ENCODE data around the gene CHST12. TPM values are rescaled to one million over a fixed set of nuclear protein-coding genes. Genes with fewer than 3 reads are reported as not detected.
"Not testable (repeated sequence)": the region's sequence is repeated elsewhere in the genome, so short reads cannot be mapped to it uniquely, and the experiment has no call there.

CHST12 gene
- total RNA-seq, 2 experiments from 2014 or later: 3.9 to 43.4 TPM

- POLR2A ChIA-PET: no interaction called here
- TF ChIP-seq CTCF (conservative IDR thresholded peaks at IDR 0.05; ENCODE audit: low read length): no peak
- TF ChIP-seq EZH2phosphoT487 (IDR thresholded peaks at IDR 0.05; ENCODE audit: borderline replicate concordance, low read depth, low read length): no peak
- no peaks in the 10 kb centered on the region for H3K79me2 ChIP-seq (ENCODE audit: insufficient read depth, low read depth, low read length)
These were observed 49.3 kb downstream of the CHST12 start for GRCh38 chr7:2452643-2453270.

GRCh38 chr7:2453849-2454248 is 50.4 kb downstream of the CHST12 start:
- H3K4me3 ChIP-seq (ENCODE audit: low read depth, low read length, poor library complexity, severe bottlenecking); H2AFZ ChIP-seq (ENCODE audit: low read length); BruUV-seq (replicated peaks); H3K9me2 ChIP-seq (ENCODE audit: insufficient read depth, low read length); H3K4me2 ChIP-seq (ENCODE audit: low read length); H3K9me3 ChIP-seq (ENCODE audit: low read length); H3K4me1 ChIP-seq (ENCODE audit: insufficient read depth, low read length, poor library complexity, severe bottlenecking); H3K79me2 ChIP-seq (ENCODE audit: insufficient read depth, low read depth, low read length); intact Hi-C loops (cut with micrococcal nuclease; ENCODE audit: unreplicated experiment); H4K20me1 ChIP-seq (ENCODE audit: insufficient read depth, low read length); DNase-seq (ENCODE audit: low spot score); H3K36me3 ChIP-seq (ENCODE audit: insufficient read depth, low read length); H3K27ac ChIP-seq (ENCODE audit: low read depth, low read length, poor library complexity, severe bottlenecking): not testable (repeated sequence)
- ChIA-PET POLR2A (interaction anchor here (1.0 kb wide), 1 partner anchor 23 kb away, joined by 5 read pairs; no protein-coding TSS in a partner anchor), CTCF (ENCODE audit: unreplicated experiment) (interaction anchor here (1.1 to 1.4 kb wide), 2 partner anchors 15 to 256 kb away, joined by 3 read pairs; no protein-coding TSS in a partner anchor)

More at GRCh38 chr7:2452643-2453270, 49.3 kb downstream of the CHST12 start:
- H3K4me3 ChIP-seq (ENCODE audit: low read depth, low read length, poor library complexity, severe bottlenecking): no peak overlapping the region
- no peaks in the 10 kb centered on the region for H4K20me1 ChIP-seq (ENCODE audit: insufficient read depth, low read length)
- H3K27ac ChIP-seq (ENCODE audit: low read depth, low read length, poor library complexity, severe bottlenecking): no peak overlapping the region
- DNase-seq (ENCODE audit: low spot score): no peak
- no peaks in the 10 kb centered on the region for H3K9me2 ChIP-seq (ENCODE audit: insufficient read depth, low read length)
- CTCF ChIA-PET (ENCODE audit: unreplicated experiment): interaction anchor here (1.4 kb wide), 1 partner anchor 257 kb away, joined by 3 read pairs; no protein-coding TSS in a partner anchor
- H3K9me3 ChIP-seq (ENCODE audit: low read length): no peaks in the 10 kb centered on the region
- no peaks in the 10 kb centered on the region for H3K4me1 ChIP-seq (ENCODE audit: insufficient read depth, low read length, poor library complexity, severe bottlenecking)
- H3K4me2 ChIP-seq (ENCODE audit: low read length): no peak overlapping the region
- no peaks in the 10 kb centered on the region for H3K36me3 ChIP-seq (ENCODE audit: insufficient read depth, low read length)
- BruUV-seq (replicated peaks): no TSS peak
- intact Hi-C loops (cut with micrococcal nuclease; ENCODE audit: unreplicated experiment): no loop called here
- H2AFZ ChIP-seq (ENCODE audit: low read length): no peak overlapping the region

GRCh38 chr7:2459674-2460073 is 56.3 kb downstream of the CHST12 start:
- ChIA-PET POLR2A (no interaction called here), CTCF (ENCODE audit: unreplicated experiment) (no interaction called here)
- DNase-seq (ENCODE audit: low spot score): no peak
- Histone ChIP-seq H3K4me2 (ENCODE audit: low read length) (no peak overlapping the region), H3K4me1 (ENCODE audit: insufficient read depth, low read length, poor library complexity, severe bottlenecking) (no peaks in the 10 kb centered on the region), H3K27ac (ENCODE audit: low read depth, low read length, poor library complexity, severe bottlenecking) (no peak overlapping the region), H3K9me2 (ENCODE audit: insufficient read depth, low read length) (no peaks in the 10 kb centered on the region), H4K20me1 (ENCODE audit: insufficient read depth, low read length) (no peaks in the 10 kb centered on the region), H3K9me3 (ENCODE audit: low read length) (no peaks in the 10 kb centered on the region), H3K36me3 (ENCODE audit: insufficient read depth, low read length) (no peaks in the 10 kb centered on the region), H3K79me2 (ENCODE audit: insufficient read depth, low read depth, low read length) (no peaks in the 10 kb centered on the region), H3K4me3 (ENCODE audit: low read depth, low read length, poor library complexity, severe bottlenecking) (no peak overlapping the region), H2AFZ (ENCODE audit: low read length) (no peak overlapping the region)
- TF ChIP-seq CTCF (conservative IDR thresholded peaks at IDR 0.05; ENCODE audit: low read length): no peak
- no peak for TF ChIP-seq EZH2phosphoT487 (IDR thresholded peaks at IDR 0.05; ENCODE audit: borderline replicate concordance, low read depth, low read length)
- BruUV-seq (replicated peaks): no TSS peak
- intact Hi-C loops (cut with micrococcal nuclease; ENCODE audit: unreplicated experiment): no loop called here
